ENCODE results near the gene LRRC75A. TPM values are rescaled to one million over a fixed set of nuclear protein-coding genes. Genes with fewer than 3 reads are reported as not detected.

LRRC75A gene
- total and polyA plus RNA-seq, 2 of the 8 experiments (the other 6 are each of a cell fraction or from before 2014, with no cell fraction given): 9.7 to 9.9 TPM

- TF ChIP-seq CTCF (IDR thresholded peaks at IDR 0.05; ENCODE audit: control extremely low read depth in 1 of 3, insufficient read depth in 1 of 3, low read depth in 1 of 3, low read length in 3 of 3): no peak
- no peak for TF ChIP-seq CBX5 (IDR thresholded peaks at IDR 0.05; ENCODE audit: low read depth, low read length)
- no peak for TF ChIP-seq RNF2 (IDR thresholded peaks at IDR 0.05; ENCODE audit: borderline replicate concordance, low read depth, low read length, missing control alignments, poor library complexity, severe bottlenecking)
- TF ChIP-seq NRF1 (IDR thresholded peaks at IDR 0.05; ENCODE audit: low read depth, low read length): no peak
These were observed 66.0 kb downstream of the LRRC75A start (continued) for GRCh38 chr17:16425698-16426659.

Data from H1 (cell line).